ENCODE measurements around the gene ZNF358.
A peak's percentile ranks its signal among the peaks of the same experiment; 100 is the strongest.

Gene ZNF358

GRCh38 chr19:7554565-7554964 is 38.7 kb downstream of the ZNF358 start:
- Histone ChIP-seq H3K4me2 (ENCODE audit: insufficient read depth, low read length) (no peak overlapping the region), H3K27ac (ENCODE audit: low read length) (no peak overlapping the region), H2AFZ (ENCODE audit: low read depth, low read length) (no peak overlapping the region), H3K27me3 (ENCODE audit: insufficient read depth, low read length, poor library complexity) (no peaks in the 10 kb centered on the region), H4K20me1 (ENCODE audit: insufficient read depth, low read length) (no peaks in the 10 kb centered on the region; the same call in 1 of the 2 replicates), H3K36me3 (ENCODE audit: insufficient read depth, low read length) (peaks cover 52% of the 10 kb centered on the region), H3K79me2 (ENCODE audit: insufficient read depth, low read length) (no peaks in the 10 kb centered on the region), H3K9me3 (ENCODE audit: insufficient read depth, low read length, severe bottlenecking) (no peaks in the 10 kb centered on the region), H3K4me1 (ENCODE audit: insufficient read depth, low read length) (no peaks in the 10 kb centered on the region), H3K4me3 (ENCODE audit: low read depth in 1 of 2, low read length in 2 of 2) (no peak overlapping the region), H3K9ac (ENCODE audit: low read depth, low read length) (no peak overlapping the region)
- no peak for DNase-seq
- ATAC-seq (ENCODE audit: insufficient read depth, low read depth) = no peak
- TF ChIP-seq, protein P1, sequence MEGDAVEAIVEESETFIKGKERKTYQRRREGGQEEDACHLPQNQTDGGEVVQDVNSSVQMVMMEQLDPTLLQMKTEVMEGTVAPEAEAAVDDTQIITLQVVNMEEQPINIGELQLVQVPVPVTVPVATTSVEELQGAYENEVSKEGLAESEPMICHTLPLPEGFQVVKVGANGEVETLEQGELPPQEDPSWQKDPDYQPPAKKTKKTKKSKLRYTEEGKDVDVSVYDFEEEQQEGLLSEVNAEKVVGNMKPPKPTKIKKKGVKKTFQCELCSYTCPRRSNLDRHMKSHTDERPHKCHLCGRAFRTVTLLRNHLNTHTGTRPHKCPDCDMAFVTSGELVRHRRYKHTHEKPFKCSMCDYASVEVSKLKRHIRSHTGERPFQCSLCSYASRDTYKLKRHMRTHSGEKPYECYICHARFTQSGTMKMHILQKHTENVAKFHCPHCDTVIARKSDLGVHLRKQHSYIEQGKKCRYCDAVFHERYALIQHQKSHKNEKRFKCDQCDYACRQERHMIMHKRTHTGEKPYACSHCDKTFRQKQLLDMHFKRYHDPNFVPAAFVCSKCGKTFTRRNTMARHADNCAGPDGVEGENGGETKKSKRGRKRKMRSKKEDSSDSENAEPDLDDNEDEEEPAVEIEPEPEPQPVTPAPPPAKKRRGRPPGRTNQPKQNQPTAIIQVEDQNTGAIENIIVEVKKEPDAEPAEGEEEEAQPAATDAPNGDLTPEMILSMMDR (IDR thresholded peaks at IDR 0.05; ENCODE audit: borderline replicate concordance, extremely low read depth, low read length, poor library complexity, severe bottlenecking) = no peak
- TF ChIP-seq EZH2 (IDR thresholded peaks at IDR 0.05; ENCODE audit: borderline replicate concordance, low read depth, low read length, severe bottlenecking) = no peak

DNA sequence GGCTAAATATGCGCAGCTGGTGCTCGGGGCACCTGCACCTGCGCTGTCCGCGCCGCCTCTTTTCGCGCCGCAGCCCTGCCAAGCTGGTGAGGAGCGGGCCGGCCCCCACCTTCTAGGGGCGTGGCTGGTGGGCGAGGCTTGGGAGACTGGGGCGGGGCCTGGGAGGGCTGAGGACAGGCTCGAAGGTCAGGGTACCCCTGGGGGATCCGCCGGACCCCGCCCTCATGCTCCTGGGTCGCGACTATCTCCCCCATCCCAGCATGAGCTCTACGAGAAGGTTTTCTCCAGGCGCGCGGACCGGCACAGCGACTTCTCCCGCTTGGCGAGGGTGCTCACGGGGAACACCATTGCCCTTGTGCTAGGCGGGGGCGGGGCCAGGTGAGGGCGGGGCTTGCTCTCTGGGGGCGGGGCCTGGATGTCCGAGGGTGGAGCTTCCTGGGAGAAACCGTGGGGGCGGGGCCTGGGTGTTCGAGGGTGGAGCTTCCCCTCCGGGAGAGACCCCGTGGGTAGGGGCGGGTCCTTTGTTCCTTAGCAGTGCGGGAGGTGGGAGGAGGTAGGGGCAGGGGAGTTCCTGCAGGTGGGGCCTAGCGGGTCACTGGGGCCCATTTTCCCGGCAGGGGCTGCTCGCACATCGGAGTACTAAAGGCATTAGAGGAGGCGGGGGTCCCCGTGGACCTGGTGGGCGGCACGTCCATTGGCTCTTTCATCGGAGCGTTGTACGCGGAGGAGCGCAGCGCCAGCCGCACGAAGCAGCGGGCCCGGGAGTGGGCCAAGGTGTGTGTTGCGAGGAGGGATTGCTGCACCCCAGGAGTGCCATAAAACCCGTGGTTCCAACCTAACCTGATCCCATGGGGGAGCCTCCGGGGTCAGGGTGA is 39.3 kb downstream of the ZNF358 start:
- ATAC-seq (ENCODE audit: insufficient read depth, low read depth) (no peak; the same call in 2 of the 3 replicates), DNase-seq (peak; percentile 31)
- Histone ChIP-seq H3K4me1 (ENCODE audit: insufficient read depth, low read length) (no peaks in the 10 kb centered on the region), H3K27ac (ENCODE audit: low read length) (no peak overlapping the region), H3K79me2 (ENCODE audit: insufficient read depth, low read length) (no peaks in the 10 kb centered on the region), H3K4me2 (ENCODE audit: insufficient read depth, low read length) (no peak overlapping the region), H3K9ac (ENCODE audit: low read depth, low read length) (no peak overlapping the region), H3K4me3 (ENCODE audit: low read depth in 1 of 2, low read length in 2 of 2) (no peak overlapping the region), H4K20me1 (ENCODE audit: insufficient read depth, low read length) (no peaks in the 10 kb centered on the region), H2AFZ (ENCODE audit: low read depth, low read length) (no peak overlapping the region), H3K9me3 (ENCODE audit: insufficient read depth, low read length, severe bottlenecking) (no peaks in the 10 kb centered on the region), H3K27me3 (ENCODE audit: insufficient read depth, low read length, poor library complexity) (no peaks in the 10 kb centered on the region), H3K36me3 (ENCODE audit: insufficient read depth, low read length) (peaks cover 50% of the 10 kb centered on the region)
- TF ChIP-seq EZH2 (IDR thresholded peaks at IDR 0.05; ENCODE audit: borderline replicate concordance, low read depth, low read length, severe bottlenecking) = no peak
- TF ChIP-seq, protein P1 (IDR thresholded peaks at IDR 0.05; ENCODE audit: borderline replicate concordance, extremely low read depth, low read length, poor library complexity, severe bottlenecking) = no peak

GRCh38 chr19:7556696-7557315 is 40.9 kb downstream of the ZNF358 start:
- no peak for ATAC-seq (ENCODE audit: insufficient read depth, low read depth)
- no peaks in the 10 kb centered on the region; the same call in 1 of the 2 replicates for H4K20me1 ChIP-seq (ENCODE audit: insufficient read depth, low read length)
- no peaks in the 10 kb centered on the region for H3K79me2 ChIP-seq (ENCODE audit: insufficient read depth, low read length)
- H3K9me3 ChIP-seq (ENCODE audit: insufficient read depth, low read length, severe bottlenecking) = no peaks in the 10 kb centered on the region
- H3K27me3 ChIP-seq (ENCODE audit: insufficient read depth, low read length, poor library complexity) = no peaks in the 10 kb centered on the region
- H3K4me1 ChIP-seq (ENCODE audit: insufficient read depth, low read length) = no peaks in the 10 kb centered on the region
- H3K4me2 ChIP-seq (ENCODE audit: insufficient read depth, low read length) = no peak overlapping the region
- TF ChIP-seq EZH2 (IDR thresholded peaks at IDR 0.05; ENCODE audit: borderline replicate concordance, low read depth, low read length, severe bottlenecking) = no peak
- TF ChIP-seq, protein P1 (IDR thresholded peaks at IDR 0.05; ENCODE audit: borderline replicate concordance, extremely low read depth, low read length, poor library complexity, severe bottlenecking) = no peak
- H2AFZ ChIP-seq (ENCODE audit: low read depth, low read length) = no peak overlapping the region
- no peak overlapping the region for H3K4me3 ChIP-seq (ENCODE audit: low read depth in 1 of 2, low read length in 2 of 2)
- no peak overlapping the region for H3K9ac ChIP-seq (ENCODE audit: low read depth, low read length)
- no peak overlapping the region for H3K27ac ChIP-seq (ENCODE audit: low read length)
- DNase-seq = no peak
- H3K36me3 ChIP-seq (ENCODE audit: insufficient read depth, low read length) = peaks cover 38% of the 10 kb centered on the region
